Measurements from ENCODE around the gene SCUBE1. TPM values are rescaled to one million over a fixed set of nuclear protein-coding genes. Genes with fewer than 3 reads are reported as not detected.

Gene SCUBE1
- total and polyA plus RNA-seq, 2 experiments from 2014 or later, result 0.81 to 3.2 TPM

GRCh38 chr22:43186272-43187170, 156.7 kb downstream of the SCUBE1 start, which contains the start of gene TTLL12:
Gene TTLL12 (minus strand): TSS chr22:43187134. CDS start chr22:43187069, 65 bp downstream.
- H2AFZ ChIP-seq, result peak within 1 kb of the TSS; percentile 75; the same call in 1 of the 2 replicates
- TF ChIP-seq POLR2AphosphoS5 (IDR thresholded peaks at IDR 0.05; ENCODE audit: low read depth) (peak; percentile 57), STAT1 (IDR thresholded peaks at IDR 0.05; ENCODE audit: unreplicated experiment) (no peak)
- peaks cover 13% of the 10 kb centered on the region for H3K36me3 Mint-ChIP-seq (ENCODE audit: low read depth)
- H3K9me3 Mint-ChIP-seq, result no peaks in the 10 kb centered on the region
- peaks cover 4% of the 10 kb centered on the region; the same call in 1 of the 2 replicates for H3K4me1 ChIP-seq (ENCODE audit: insufficient read depth)
- no peaks in the 10 kb centered on the region for H3K27me3 ChIP-seq (ENCODE audit: insufficient read depth)
- H3K4me3 Mint-ChIP-seq, result peak within 1 kb of the TSS; percentile 80
- peaks cover 33% of the 10 kb centered on the region for H3K79me2 ChIP-seq (replicated peaks; ENCODE audit: insufficient read depth)
- peaks cover 6% of the 10 kb centered on the region for H3F3A ChIP-seq (replicated peaks; ENCODE audit: low read depth)
- peak within 1 kb of the TSS; percentile 89 for H3K27ac Mint-ChIP-seq
- ATAC-seq, result peak; percentile 40
- peaks cover 12% of the 10 kb centered on the region; the same call in 1 of the 2 replicates for H4K20me1 ChIP-seq (replicated peaks; ENCODE audit: insufficient read depth)
- H3K27ac ChIP-seq (ENCODE audit: low read depth), result peak within 1 kb of the TSS; percentile 92
- peaks cover 7% of the 10 kb centered on the region for H3K27me3 Mint-ChIP-seq (ENCODE audit: insufficient read depth, low read depth, poor library complexity)
- H3K9me2 ChIP-seq (ENCODE audit: insufficient read depth), result no peaks in the 10 kb centered on the region
- DNase-seq (ENCODE audit: low spot score), result peak; percentile 70
- peak within 1 kb of the TSS; percentile 100 for H3K4me2 ChIP-seq
- H3K4me1 Mint-ChIP-seq, result peaks cover 23% of the 10 kb centered on the region
- H3K36me3 ChIP-seq (ENCODE audit: insufficient read depth), result no peaks in the 10 kb centered on the region
- peak within 1 kb of the TSS; percentile 93 for H3K4me3 ChIP-seq

- Mint-ChIP-seq H3K27ac (no peak overlapping the region), H3K9me3 (no peaks in the 10 kb centered on the region), H3K4me1 (peaks cover 23% of the 10 kb centered on the region), H3K36me3 (ENCODE audit: low read depth) (peaks cover 17% of the 10 kb centered on the region), H3K4me3 (peak overlapping the region; percentile 80), H3K27me3 (ENCODE audit: insufficient read depth, low read depth, poor library complexity) (peaks cover 3% of the 10 kb centered on the region)
- H3K4me3 ChIP-seq, result peak overlapping the region; percentile 93
- peaks cover 12% of the 10 kb centered on the region; the same call in 1 of the 2 replicates for H4K20me1 ChIP-seq (replicated peaks; ENCODE audit: insufficient read depth)
- DNase-seq (ENCODE audit: low spot score) (peak; percentile 43), ATAC-seq (peak; percentile 21)
- H3F3A ChIP-seq (replicated peaks; ENCODE audit: low read depth), result peaks cover 6% of the 10 kb centered on the region
- 0 out of 2 replicates have a peak overlapping the region, but pooled peaks have one; percentile 32 for H2AFZ ChIP-seq
- peaks cover 33% of the 10 kb centered on the region for H3K79me2 ChIP-seq (replicated peaks; ENCODE audit: insufficient read depth)
- peak overlapping the region; percentile 100 for H3K4me2 ChIP-seq
- no peaks in the 10 kb centered on the region for H3K36me3 ChIP-seq (ENCODE audit: insufficient read depth)
- H3K9me2 ChIP-seq (ENCODE audit: insufficient read depth), result no peaks in the 10 kb centered on the region
- no peaks in the 10 kb centered on the region for H3K27me3 ChIP-seq (ENCODE audit: insufficient read depth)
- TF ChIP-seq ZNF462 (CRISPR knock-in tag; IDR thresholded peaks at IDR 0.05) (no peak), POLR2AphosphoS5 (IDR thresholded peaks at IDR 0.05; ENCODE audit: low read depth) (no peak), REST (IDR thresholded peaks at IDR 0.05; ENCODE audit: unreplicated experiment) (no peak), JUNB (IDR thresholded peaks at IDR 0.05; ENCODE audit: unreplicated experiment) (no peak)
- H3K4me1 ChIP-seq (ENCODE audit: insufficient read depth), result peaks cover 4% of the 10 kb centered on the region; the same call in 1 of the 2 replicates
- H3K27ac ChIP-seq (ENCODE audit: low read depth), result no peak overlapping the region
Observed at GRCh38 chr22:43185860-43186261, 157.3 kb downstream of the SCUBE1 start.
